ENCODE data around the gene EML1. TPM values are rescaled to one million over a fixed set of nuclear protein-coding genes. Genes with fewer than 3 reads are reported as not detected.

Gene EML1
- total and polyA plus RNA-seq, 2 of the 13 experiments (the other 11 are each of a cell fraction or from before 2014, with no cell fraction given), result 0.59 to 1.7 TPM

GRCh38 chr14:99784508-99784907, 8.7 kb upstream of the EML1 start (continued):
- TF ChIP-seq ZNF367 (CRISPR knock-in tag; IDR thresholded peaks at IDR 0.05; ENCODE audit: borderline replicate concordance) (no peak), MED13 (CRISPR knock-in tag; IDR thresholded peaks at IDR 0.05) (no peak), KDM1A (CRISPR knock-in tag; IDR thresholded peaks at IDR 0.05) (no peak), SRSF1 (optimal IDR thresholded peaks at IDR 0.05; ENCODE audit: low read depth, low read length) (no peak), CREBL2 (CRISPR knock-in tag; IDR thresholded peaks at IDR 0.05; ENCODE audit: borderline replicate concordance) (no peak), ZNF687 (CRISPR knock-in tag; IDR thresholded peaks at IDR 0.05) (no peak), GFI1 (CRISPR knock-in tag; IDR thresholded peaks at IDR 0.05; ENCODE audit: borderline replicate concordance) (no peak), ZNF800 (CRISPR knock-in tag; IDR thresholded peaks at IDR 0.05) (no peak), HNRNPL (IDR thresholded peaks at IDR 0.05; ENCODE audit: low read depth, low read length) (no peak), HOXA3 (CRISPR knock-in tag; IDR thresholded peaks at IDR 0.05) (peak; percentile 51; the same call in 1 of the 2 replicates), ZNF136 (CRISPR knock-in tag; IDR thresholded peaks at IDR 0.05; ENCODE audit: low read depth) (no peak), GMEB2 (CRISPR knock-in tag; IDR thresholded peaks at IDR 0.05; ENCODE audit: low read depth) (no peak), NFIC (IDR thresholded peaks at IDR 0.05; ENCODE audit: low read length) (no peak), RARA (CRISPR knock-in tag; IDR thresholded peaks at IDR 0.05) (peak; percentile 72; the same call in 1 of the 2 replicates), SMAD9 (CRISPR knock-in tag; IDR thresholded peaks at IDR 0.05) (no peak), ZNF709 (CRISPR knock-in tag; IDR thresholded peaks at IDR 0.05) (no peak), ZNF75D (CRISPR knock-in tag; IDR thresholded peaks at IDR 0.05; ENCODE audit: borderline replicate concordance) (no peak), SPEN (CRISPR knock-in tag; IDR thresholded peaks at IDR 0.05; ENCODE audit: low read depth) (no peak), TFDP1 (CRISPR knock-in tag; IDR thresholded peaks at IDR 0.05; ENCODE audit: borderline replicate concordance) (no peak), MYPOP (CRISPR knock-in tag; IDR thresholded peaks at IDR 0.05) (no peak)
